Loucy (cell line): ENCODE data around the gene PERCC1.
A peak's percentile ranks its signal among the peaks of the same experiment; 100 is the strongest.

Source experiments
- H2AFZ ChIP-seq: fragments of 200-600 bp; sonication (generic); 2 replicates; pipeline ENCODE4 v1.6.0; 2016; ENCODE audit warnings: antibody characterized with exemption, mild to moderate bottlenecking, low read length, moderate library complexity
- H3F3A ChIP-seq: fragments of 200-600 bp; 2 replicates; pipeline ENCODE4 v1.6.0; 2016; ENCODE audit warnings: antibody characterized with exemption, low read depth, mild to moderate bottlenecking
- H3K27me3 ChIP-seq: fragments of 200-600 bp; sonication (generic); 2 replicates; pipeline ENCODE4 v1.6.1; 2014; ENCODE audit warnings: low read length, mild to moderate bottlenecking; ENCODE audit not compliant: insufficient read depth, poor library complexity, severe bottlenecking
- H3K36me3 ChIP-seq: fragments of 200-600 bp; sonication (generic); 2 replicates; pipeline ENCODE4 v1.6.1; 2016; ENCODE audit warnings: low read length; ENCODE audit not compliant: insufficient read depth
- H3K4me1 ChIP-seq: fragments of 200-600 bp; sonication (generic); 2 replicates; pipeline ENCODE4 v1.5.1; 2014; ENCODE audit warnings: low read length, mild to moderate bottlenecking; ENCODE audit not compliant: insufficient read depth, poor library complexity, severe bottlenecking
- H3K4me2 ChIP-seq: fragments of 200-600 bp; sonication (generic); 2 replicates; pipeline ENCODE4 v1.6.0; 2014; ENCODE audit warnings: antibody characterized with exemption, low read length, low read depth, mild to moderate bottlenecking; ENCODE audit not compliant: poor library complexity, severe bottlenecking
- H3K4me3 ChIP-seq: fragments of 200-600 bp; sonication (generic); 2 replicates; pipeline ENCODE4 v1.5.1; 2014; ENCODE audit warnings: low read length, mild to moderate bottlenecking, mixed read lengths; ENCODE audit not compliant: poor library complexity, severe bottlenecking
- H3K79me2 ChIP-seq: fragments of 200-600 bp; sonication (generic); 2 replicates; pipeline ENCODE4 v1.6.1; 2014; ENCODE audit warnings: low read length; ENCODE audit not compliant: insufficient read depth
- H3K9ac ChIP-seq: fragments of 200-600 bp; sonication (generic); 2 replicates; pipeline ENCODE4 v1.6.0; 2014; ENCODE audit warnings: mild to moderate bottlenecking, low read depth, low read length, moderate library complexity; ENCODE audit not compliant: poor library complexity, severe bottlenecking
- H3K9me2 ChIP-seq: fragments of 200-600 bp; sonication (generic); replicated peaks from 2 replicates; pipeline ENCODE4 v1.6.1; 2016; ENCODE audit warnings: low read depth, low read length, mixed read lengths
- H3K9me3 ChIP-seq: fragments of 200-600 bp; sonication (generic); 2 replicates; pipeline ENCODE4 v1.6.1; 2014; ENCODE audit warnings: mild to moderate bottlenecking, antibody characterized with exemption, low read length, low read depth; ENCODE audit not compliant: insufficient read depth
- H4K20me1 ChIP-seq: fragments of 200-600 bp; sonication (generic); 2 replicates; pipeline ENCODE4 v1.6.0; 2014; ENCODE audit warnings: antibody characterized with exemption, low read length, mild to moderate bottlenecking; ENCODE audit not compliant: insufficient read depth, poor library complexity, severe bottlenecking
- CTCF ChIP-seq: fragments of 200-600 bp; sonication (generic); conservative IDR thresholded peaks from 2 replicates; pipeline ENCODE4 v1.5.1; 2014; ENCODE audit warnings: mild to moderate bottlenecking, antibody characterized with exemption, low read length
- EZH2phosphoT487 ChIP-seq: fragments of 200-600 bp; IDR thresholded peaks from 2 replicates; pipeline ENCODE4 v1.6.1; 2018; ENCODE audit warnings: antibody characterized with exemption, mild to moderate bottlenecking, moderate library complexity, borderline replicate concordance

Gene PERCC1

GRCh38 chr16:1471569-1472194 lies 40.8 kb downstream of the PERCC1 start:
- Histone ChIP-seq H3K36me3 (no peaks in the 10 kb centered on the region), H3K4me3 (no peak overlapping the region), H3K79me2 (peaks cover 7% of the 10 kb centered on the region; the same call in 1 of the 2 replicates), H2AFZ (no peak overlapping the region), H3K27me3 (no peaks in the 10 kb centered on the region), H4K20me1 (no peaks in the 10 kb centered on the region), H3K9ac (no peak overlapping the region), H3K9me3 (no peaks in the 10 kb centered on the region), H3K4me2 (no peak overlapping the region), H3K9me2 (no peaks in the 10 kb centered on the region), H3F3A (no peaks in the 10 kb centered on the region), H3K4me1 (no peaks in the 10 kb centered on the region)
- TF ChIP-seq CTCF (no peak), EZH2phosphoT487 (no peak)

GRCh38 chr16:1472974-1473373 lies 42.1 kb downstream of the PERCC1 start:
- H3K79me2 ChIP-seq = peaks cover 7% of the 10 kb centered on the region; the same call in 1 of the 2 replicates
- no peaks in the 10 kb centered on the region for H3K9me3 ChIP-seq
- H4K20me1 ChIP-seq = no peaks in the 10 kb centered on the region
- H3F3A ChIP-seq = no peaks in the 10 kb centered on the region
- H3K4me3 ChIP-seq = no peak overlapping the region
- no peak overlapping the region for H2AFZ ChIP-seq
- H3K4me1 ChIP-seq = no peaks in the 10 kb centered on the region
- no peaks in the 10 kb centered on the region for H3K36me3 ChIP-seq
- no peak for TF ChIP-seq CTCF
- no peak for TF ChIP-seq EZH2phosphoT487
- no peak overlapping the region for H3K9ac ChIP-seq
- no peak overlapping the region for H3K4me2 ChIP-seq
- H3K9me2 ChIP-seq = no peaks in the 10 kb centered on the region
- H3K27me3 ChIP-seq = no peaks in the 10 kb centered on the region

- no peaks in the 10 kb centered on the region for H3K9me3 ChIP-seq
- H4K20me1 ChIP-seq = no peaks in the 10 kb centered on the region
- H3K4me3 ChIP-seq = peak overlapping the region; percentile 80
- H3K9me2 ChIP-seq = no peaks in the 10 kb centered on the region
- H3K27me3 ChIP-seq = no peaks in the 10 kb centered on the region
- no peaks in the 10 kb centered on the region for H3F3A ChIP-seq
- peaks cover 7% of the 10 kb centered on the region; the same call in 1 of the 2 replicates for H3K79me2 ChIP-seq
- no peak for TF ChIP-seq EZH2phosphoT487
- TF ChIP-seq CTCF = no peak
- no peaks in the 10 kb centered on the region for H3K4me1 ChIP-seq
- no peak overlapping the region; the same call in 1 of the 2 replicates for H2AFZ ChIP-seq
- H3K9ac ChIP-seq = peak overlapping the region; percentile 61
- H3K36me3 ChIP-seq = no peaks in the 10 kb centered on the region
- H3K4me2 ChIP-seq = peak overlapping the region; percentile 80
Measured at GRCh38 chr16:1474082-1474795, 43.4 kb downstream of the PERCC1 start.
